H1 (cell line): ENCODE results near the gene RNF151. TPM values are rescaled to one million over a fixed set of nuclear protein-coding genes. Genes with fewer than 3 reads are reported as not detected.

Experiments
- ATF3 ChIP-seq: IDR thresholded peaks from 2 replicates; pipeline ENCODE4 v1.6.1; 2011; ENCODE audit warnings: low read depth, mild to moderate bottlenecking, low read length; ENCODE audit not compliant: insufficient read depth
- CBX8 ChIP-seq: fragments of 300-800, 300-1000 bp; sonication (generic); IDR thresholded peaks from 2 replicates; pipeline ENCODE4 v1.7.1; 2016; ENCODE audit warnings: low read depth, low read length, borderline replicate concordance
- CREB1 ChIP-seq: IDR thresholded peaks from 2 replicates; pipeline ENCODE4 v1.6.1; 2012; ENCODE audit warnings: inconsistent platforms
- GABPA ChIP-seq: IDR thresholded peaks from 2 replicates; pipeline ENCODE4 v1.6.1; 2011; ENCODE audit warnings: mild to moderate bottlenecking, low read length, moderate library complexity, borderline replicate concordance; ENCODE audit not compliant: insufficient read depth
- HDAC6 ChIP-seq: IDR thresholded peaks from one replicate; pipeline ENCODE4 v1.7.1; 2012; ENCODE audit warnings: low read depth, mild to moderate bottlenecking, inconsistent platforms, low read length, moderate library complexity
- KDM4A ChIP-seq: IDR thresholded peaks from one replicate; pipeline ENCODE4 v1.7.1; 2012; ENCODE audit warnings: low read depth, mild to moderate bottlenecking, moderate library complexity, low read length, inconsistent platforms; ENCODE audit not compliant: severe bottlenecking
- NRF1 ChIP-seq: IDR thresholded peaks from 2 replicates; pipeline ENCODE4 v1.6.1; 2011; ENCODE audit warnings: mild to moderate bottlenecking, low read depth, low read length, improper control_type of control experiment
- RNF2 ChIP-seq: fragments of 200-900, 300-1000 bp; sonication (generic); IDR thresholded peaks from 2 replicates; pipeline ENCODE4 v1.7.1; 2016; ENCODE audit warnings: borderline replicate concordance, low read depth, mild to moderate bottlenecking, antibody characterized with exemption, low read length; ENCODE audit not compliant: poor library complexity, severe bottlenecking; ENCODE audit errors: missing control alignments
- RXRA ChIP-seq: IDR thresholded peaks from 2 replicates; pipeline ENCODE4 v1.6.1; 2011; ENCODE audit warnings: low read depth, mild to moderate bottlenecking, low read length, moderate library complexity; ENCODE audit not compliant: insufficient read depth
- polyA plus RNA-seq, 7 experiments: library from polyadenylated mRNA; depleted of rRNA in 3 of 7; stranded (reverse) in 5 of 7; unstranded in 2 of 7; fragments of >200 nt in 5 of 7; fragments of 200-250 nt in 2 of 7; gene quantifications; 1 replicate in 5 of 7; 2 replicates in 1 of 7; 4 replicates in 1 of 7; pipeline versions ENCODE4 v1.2.1 to v1.2.3, GENCODE V29; 2011 to 2013; ENCODE audit warnings: missing spikeins in 2 of 7, mixed read lengths in 2 of 7
- total RNA-seq: library from RNA; stranded (reverse); fragmentation: NEBNext Ultra II Directional; extraction: Animal tissue kit (Norgen Biotek cat#: 25700); gene quantifications from 2 replicates; pipeline ENCODE4 v1.2.1, GENCODE V29; 2021

The RNF151 gene
- total and polyA plus RNA-seq, 2 of the 8 experiments (the other 6 are each of a cell fraction or from before 2014, with no cell fraction given): not detected

GRCh38 chr16:1983544-1984346 is 17.1 kb downstream of the RNF151 start, which contains the start of gene GFER (continued):
- no peak for TF ChIP-seq RXRA
- TF ChIP-seq HDAC6: no peak
- no peak for TF ChIP-seq NRF1
- peak; percentile 73 for TF ChIP-seq CREB1
- TF ChIP-seq KDM4A: peak; percentile 74
- TF ChIP-seq RNF2: no peak
- no peak for TF ChIP-seq CBX8
- peak; percentile 28; the same call in 1 of the 2 replicates for TF ChIP-seq GABPA
- no peak for TF ChIP-seq ATF3
